ENCODE measurements around the gene HS1BP3.

Gene HS1BP3

DNA sequence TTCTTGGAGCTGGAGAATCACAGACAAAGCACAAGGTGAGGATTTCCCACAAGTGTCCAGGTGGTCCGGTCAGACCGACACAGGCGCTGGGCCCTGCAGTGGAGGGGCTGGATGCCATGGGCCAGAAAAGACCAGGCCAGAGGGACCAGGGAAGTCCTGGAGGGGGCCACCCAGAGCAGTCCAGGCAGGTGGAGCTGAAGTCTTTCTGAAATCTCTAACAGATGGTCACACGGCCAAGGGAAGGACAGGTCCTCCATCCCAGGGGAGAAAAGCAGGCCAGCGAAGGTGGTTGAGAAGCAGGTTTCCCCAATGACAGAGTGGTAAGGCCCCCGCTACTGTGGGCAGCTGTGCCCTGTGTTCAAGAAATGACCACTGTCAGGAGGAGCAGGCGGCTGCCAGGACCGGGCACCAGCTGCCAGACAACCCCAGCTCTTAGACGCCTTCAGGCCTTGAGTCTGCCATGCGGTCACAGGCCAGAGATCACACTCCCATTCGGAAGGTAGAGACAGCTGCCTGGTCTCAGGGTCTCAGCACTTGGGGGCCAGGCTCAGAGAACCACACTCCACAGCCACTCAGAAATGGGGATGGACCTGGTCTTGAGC, 25.9 kb downstream of the HS1BP3 start:
- TF ChIP-seq POLR2A (IDR thresholded peaks at IDR 0.05; ENCODE audit: extremely low read depth, insufficient read length) = no peak
- H3K4me3 ChIP-seq (ENCODE audit: low read depth, low read length) = no peak overlapping the region
- DNase-seq (ENCODE audit: low read depth) = no peak

DNA sequence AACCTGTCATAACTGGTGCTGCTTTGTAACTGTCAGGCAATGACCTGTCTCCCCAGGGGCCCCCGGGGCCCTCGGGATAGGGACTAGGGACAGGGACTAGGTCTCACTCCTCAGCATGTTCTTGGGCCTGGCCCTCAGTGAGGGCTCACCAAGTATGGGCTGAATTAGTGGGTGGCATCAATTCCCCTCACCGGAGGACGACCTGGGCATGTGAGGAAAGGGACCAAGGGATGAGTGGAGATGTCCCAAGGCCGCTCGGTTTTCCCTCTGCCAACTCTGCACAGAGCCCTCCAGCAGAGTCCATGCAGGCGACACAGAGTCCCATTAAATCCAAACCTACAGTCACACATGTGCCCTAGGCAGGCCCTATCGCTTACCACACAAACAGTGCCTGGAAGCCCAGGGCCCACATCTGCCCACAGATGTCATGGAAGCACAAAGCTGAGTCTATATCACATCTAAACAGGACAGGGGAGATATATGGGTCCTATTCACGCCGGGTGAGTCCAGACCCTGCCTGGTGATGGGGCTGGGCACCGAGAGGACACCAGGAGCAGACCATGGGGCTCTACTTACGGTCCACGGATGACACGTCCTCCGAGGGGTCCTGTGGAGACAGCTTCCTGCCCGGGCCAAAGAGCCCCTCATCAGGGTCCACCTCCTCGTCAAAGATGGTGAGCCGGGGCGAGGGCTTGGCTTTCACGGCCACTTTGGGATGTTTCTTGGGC, 26.6 kb downstream of the HS1BP3 start:
- H3K4me3 ChIP-seq (ENCODE audit: low read depth, low read length) = no peak overlapping the region

DNA sequence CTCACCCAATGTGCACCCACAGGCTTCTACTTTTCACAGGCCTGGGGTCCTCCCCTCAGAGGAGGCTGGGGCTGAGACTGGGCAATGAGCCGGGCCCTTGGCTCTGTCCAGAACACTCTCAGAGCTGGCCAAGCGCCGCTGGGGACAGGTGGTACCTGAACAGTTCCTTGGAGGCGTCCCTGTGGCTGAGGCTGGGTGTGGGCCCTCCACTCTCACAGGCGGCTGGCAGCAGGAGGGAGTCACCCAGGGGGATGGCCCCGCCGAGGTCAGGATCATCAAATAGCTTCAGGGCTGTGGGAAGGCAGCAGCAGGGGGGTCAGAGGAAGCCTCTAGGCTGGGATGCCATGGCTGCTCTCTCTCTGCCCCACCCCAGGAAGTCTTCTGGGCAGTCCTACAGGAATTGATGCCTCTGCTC, 27.1 kb downstream of the HS1BP3 start:
- DNase-seq (ENCODE audit: low read depth) = no peak
- TF ChIP-seq POLR2A (IDR thresholded peaks at IDR 0.05; ENCODE audit: extremely low read depth, insufficient read length) (no peak), MYC (IDR thresholded peaks at IDR 0.05; ENCODE audit: low read depth, low read length) (no peak)
- TF ChIP-seq, protein P1, sequence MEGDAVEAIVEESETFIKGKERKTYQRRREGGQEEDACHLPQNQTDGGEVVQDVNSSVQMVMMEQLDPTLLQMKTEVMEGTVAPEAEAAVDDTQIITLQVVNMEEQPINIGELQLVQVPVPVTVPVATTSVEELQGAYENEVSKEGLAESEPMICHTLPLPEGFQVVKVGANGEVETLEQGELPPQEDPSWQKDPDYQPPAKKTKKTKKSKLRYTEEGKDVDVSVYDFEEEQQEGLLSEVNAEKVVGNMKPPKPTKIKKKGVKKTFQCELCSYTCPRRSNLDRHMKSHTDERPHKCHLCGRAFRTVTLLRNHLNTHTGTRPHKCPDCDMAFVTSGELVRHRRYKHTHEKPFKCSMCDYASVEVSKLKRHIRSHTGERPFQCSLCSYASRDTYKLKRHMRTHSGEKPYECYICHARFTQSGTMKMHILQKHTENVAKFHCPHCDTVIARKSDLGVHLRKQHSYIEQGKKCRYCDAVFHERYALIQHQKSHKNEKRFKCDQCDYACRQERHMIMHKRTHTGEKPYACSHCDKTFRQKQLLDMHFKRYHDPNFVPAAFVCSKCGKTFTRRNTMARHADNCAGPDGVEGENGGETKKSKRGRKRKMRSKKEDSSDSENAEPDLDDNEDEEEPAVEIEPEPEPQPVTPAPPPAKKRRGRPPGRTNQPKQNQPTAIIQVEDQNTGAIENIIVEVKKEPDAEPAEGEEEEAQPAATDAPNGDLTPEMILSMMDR (IDR thresholded peaks at IDR 0.05; ENCODE audit: low read depth, low read length) = no peak
- TF ChIP-seq, protein P2, sequence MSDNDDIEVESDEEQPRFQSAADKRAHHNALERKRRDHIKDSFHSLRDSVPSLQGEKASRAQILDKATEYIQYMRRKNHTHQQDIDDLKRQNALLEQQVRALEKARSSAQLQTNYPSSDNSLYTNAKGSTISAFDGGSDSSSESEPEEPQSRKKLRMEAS (IDR thresholded peaks at IDR 0.05; ENCODE audit: low read depth, low read length) = no peak
- no peak overlapping the region for H3K4me3 ChIP-seq (ENCODE audit: low read depth, low read length)

More for the DNA sequence above, 26.6 kb downstream of the HS1BP3 start:
- no peak for DNase-seq (ENCODE audit: low read depth)
- no peak for TF ChIP-seq MYC (IDR thresholded peaks at IDR 0.05; ENCODE audit: low read depth, low read length)
- TF ChIP-seq POLR2A (IDR thresholded peaks at IDR 0.05; ENCODE audit: extremely low read depth, insufficient read length) = no peak
- TF ChIP-seq, protein P2 (IDR thresholded peaks at IDR 0.05; ENCODE audit: low read depth, low read length) = no peak
- TF ChIP-seq, protein P1 (IDR thresholded peaks at IDR 0.05; ENCODE audit: low read depth, low read length) = no peak

DNA sequence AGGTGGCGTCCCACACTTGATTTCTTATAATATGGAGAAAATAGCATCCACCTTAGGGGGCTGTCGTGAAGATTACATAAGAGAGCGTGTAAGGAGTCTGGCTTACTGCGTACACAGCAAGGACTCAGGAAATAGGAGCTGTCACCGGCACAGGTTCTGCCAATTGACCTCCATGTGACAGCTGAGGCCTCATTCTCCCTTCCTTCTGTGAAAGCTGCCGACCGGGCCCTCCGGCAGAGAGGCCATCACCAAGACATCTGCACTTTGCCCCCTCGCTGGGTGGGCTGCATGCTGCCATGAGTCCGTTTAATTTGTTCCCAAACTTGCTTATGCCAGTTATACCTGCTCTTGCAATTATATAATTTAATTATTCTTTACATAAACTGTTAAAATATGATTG, 27.7 kb downstream of the HS1BP3 start:
- no peak overlapping the region for H3K4me3 ChIP-seq (ENCODE audit: low read depth, low read length)
- TF ChIP-seq MYC (IDR thresholded peaks at IDR 0.05; ENCODE audit: low read depth, low read length) = no peak
- TF ChIP-seq, protein P2 (IDR thresholded peaks at IDR 0.05; ENCODE audit: low read depth, low read length) = no peak
- TF ChIP-seq POLR2A (IDR thresholded peaks at IDR 0.05; ENCODE audit: extremely low read depth, insufficient read length) = no peak
- TF ChIP-seq, protein P1 (IDR thresholded peaks at IDR 0.05; ENCODE audit: low read depth, low read length) = no peak
- no peak for DNase-seq (ENCODE audit: low read depth)

DNA sequence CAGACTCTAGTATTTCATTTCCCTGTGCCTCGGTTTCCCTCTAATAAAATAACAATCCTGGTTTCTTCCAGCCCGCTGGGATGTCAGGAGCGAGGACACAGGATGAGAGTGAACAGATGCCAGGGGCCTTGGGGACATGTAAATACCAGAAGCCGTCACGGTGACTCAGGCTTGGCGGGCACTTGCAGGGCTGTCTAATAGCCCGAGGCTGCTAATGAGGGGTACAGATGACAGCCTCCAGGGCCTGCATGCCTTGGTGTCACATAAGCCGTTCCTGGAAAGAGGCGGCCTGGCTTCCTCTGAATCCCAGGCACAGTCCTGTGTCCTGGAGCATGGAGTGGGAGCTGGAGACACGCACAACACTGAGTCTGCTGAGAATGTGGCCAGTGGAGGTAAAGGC, 28.2 kb downstream of the HS1BP3 start:
- DNase-seq (ENCODE audit: low read depth) = no peak
- H3K4me3 ChIP-seq (ENCODE audit: low read depth, low read length) = no peak overlapping the region
- TF ChIP-seq, protein P2 (IDR thresholded peaks at IDR 0.05; ENCODE audit: low read depth, low read length) = no peak
- TF ChIP-seq, protein P1 (IDR thresholded peaks at IDR 0.05; ENCODE audit: low read depth, low read length) = no peak
- no peak for TF ChIP-seq POLR2A (IDR thresholded peaks at IDR 0.05; ENCODE audit: extremely low read depth, insufficient read length)
- TF ChIP-seq MYC (IDR thresholded peaks at IDR 0.05; ENCODE audit: low read depth, low read length) = no peak

DNA sequence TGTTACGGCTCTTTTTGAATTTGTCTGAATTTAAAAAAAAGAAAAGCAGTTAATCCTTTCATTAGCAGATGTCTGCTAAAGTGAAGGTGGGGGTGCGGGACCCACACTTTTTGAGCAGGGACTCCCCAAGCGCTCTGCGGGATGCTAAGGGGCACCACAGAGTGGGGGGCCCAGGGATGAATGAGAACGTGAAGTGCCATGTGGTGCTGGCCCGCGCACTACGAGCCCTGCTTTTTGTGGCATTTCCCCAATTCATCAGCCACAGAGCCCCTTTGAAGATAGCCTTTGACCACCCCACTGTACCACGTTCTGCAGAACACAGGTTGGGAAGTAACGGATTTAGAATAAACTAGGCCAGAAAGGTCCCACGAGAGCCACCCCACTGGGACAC, 28.6 kb downstream of the HS1BP3 start:
- TF ChIP-seq, protein P1 (IDR thresholded peaks at IDR 0.05; ENCODE audit: low read depth, low read length) = no peak
- TF ChIP-seq POLR2A (IDR thresholded peaks at IDR 0.05; ENCODE audit: extremely low read depth, insufficient read length) (no peak), MYC (IDR thresholded peaks at IDR 0.05; ENCODE audit: low read depth, low read length) (no peak)
- TF ChIP-seq, protein P2 (IDR thresholded peaks at IDR 0.05; ENCODE audit: low read depth, low read length) = no peak
- no peak for DNase-seq (ENCODE audit: low read depth)
- H3K4me3 ChIP-seq (ENCODE audit: low read depth, low read length) = no peak overlapping the region

Measured in NB4 (cell line).